GM12892 (cell line): ENCODE results near the gene CFAP70.

Experiments
- POLR2A ChIP-seq: IDR thresholded peaks from 2 replicates; pipeline ENCODE4 v1.6.1; 2011; ENCODE audit warnings: low read depth, low read length, control low read depth
- POLR2AphosphoS5 ChIP-seq: IDR thresholded peaks from 2 replicates; pipeline ENCODE4 v1.6.1; 2011; ENCODE audit warnings: low read depth, low read length, control low read depth

GRCh38 chr10:73293461-73293860 lies 65.2 kb downstream of the CFAP70 start:
- no peak for TF ChIP-seq POLR2A
- TF ChIP-seq POLR2AphosphoS5, result no peak
